Activated CD4-positive, alpha-beta T cell treated with anti-CD3 and anti-CD28 coated beads, Interleukin-10, Interleukin-2, amounts not matched to agents 100 ng/mL and 50 ng/mL, durations not matched to agents 16 hours and 8 hours (primary cell): ENCODE data around the gene ZDHHC20.
A peak's percentile ranks its signal among the peaks of the same experiment; 100 is the strongest.

Experiments
- DNase-seq: peaks from one replicate; pipeline ENCODE4 v3.0.0-alpha.2; 2020

The ZDHHC20 gene

DNA sequence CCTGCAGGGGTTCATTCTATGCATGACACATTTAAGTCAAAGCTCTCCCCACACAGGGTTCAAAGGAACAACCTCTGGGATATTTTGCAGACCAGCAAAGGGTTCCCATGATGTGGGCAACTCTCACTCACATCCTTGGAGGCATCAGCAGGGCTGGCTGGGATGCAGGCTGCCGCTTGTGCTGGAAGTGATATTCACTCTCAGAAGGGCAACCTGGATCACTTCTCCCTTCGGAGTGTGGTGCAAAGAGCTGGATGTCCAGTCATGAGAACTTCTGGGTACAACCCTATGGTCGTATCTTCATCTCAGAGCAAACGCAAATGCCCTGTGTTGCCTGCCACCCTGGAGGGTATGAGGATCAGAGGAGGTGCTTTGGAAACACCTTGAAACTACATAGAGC is 98.6 kb downstream of the ZDHHC20 start:
- DNase-seq = no peak

DNA sequence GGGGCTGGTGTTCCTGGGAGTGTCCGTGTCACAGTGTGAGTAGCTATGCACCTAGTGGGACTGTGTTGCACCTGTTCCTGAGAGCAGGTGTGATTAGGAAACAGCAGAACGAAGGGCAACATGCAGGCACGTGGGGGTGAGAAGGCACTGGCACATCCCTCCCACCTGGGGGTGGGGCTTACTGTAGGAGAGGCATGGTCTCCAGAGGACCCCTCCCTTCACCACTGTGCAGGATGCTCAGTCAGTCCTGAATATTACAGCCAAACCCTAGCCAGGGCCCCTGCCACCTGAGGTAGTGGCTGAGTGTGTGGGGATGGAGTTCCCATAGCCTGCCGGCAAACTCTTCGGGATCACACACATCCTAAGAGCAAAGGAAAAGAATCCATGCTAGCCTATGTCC is 99.2 kb downstream of the ZDHHC20 start:
- DNase-seq = no peak

DNA sequence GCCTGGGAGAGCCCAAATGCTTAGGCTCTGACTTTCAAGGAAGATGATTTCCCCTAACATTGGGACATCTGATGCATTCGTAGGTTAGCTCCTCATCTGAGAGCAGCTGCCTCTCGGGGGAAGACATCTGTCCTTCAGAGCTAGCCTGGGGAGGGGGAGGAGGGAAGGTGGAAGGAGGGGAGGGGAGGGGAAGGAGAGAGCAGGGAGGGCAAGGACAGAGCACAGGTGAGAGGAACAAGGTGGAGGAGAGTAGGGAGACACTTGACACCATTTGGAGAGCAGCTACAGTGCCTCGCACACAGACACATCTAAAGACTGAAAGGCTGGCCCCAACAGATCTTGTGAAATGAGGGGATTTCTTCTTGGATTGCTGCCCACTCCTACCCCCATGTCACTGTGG is 103.8 kb downstream of the ZDHHC20 start:
- DNase-seq = no peak

DNA sequence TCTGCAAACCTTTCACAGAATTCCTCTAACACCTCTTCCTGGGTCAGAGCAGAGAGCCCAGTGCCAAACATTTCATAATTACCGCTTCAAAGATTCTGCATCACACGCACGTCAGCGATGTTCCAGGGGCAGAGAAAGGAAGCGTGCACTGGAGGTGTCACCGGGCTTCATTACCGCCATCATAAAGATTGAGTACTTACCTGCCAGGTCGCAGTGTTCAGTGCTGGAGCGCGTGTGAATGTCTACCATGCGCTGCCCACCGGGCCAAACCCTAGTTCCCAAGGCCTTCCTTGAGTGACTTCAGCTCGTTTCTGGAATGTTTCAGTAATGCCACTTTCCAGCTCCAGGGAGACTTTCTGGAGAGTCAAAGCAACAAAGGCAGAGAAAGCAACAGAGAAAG is 104.4 kb downstream of the ZDHHC20 start:
- no peak for DNase-seq

DNA sequence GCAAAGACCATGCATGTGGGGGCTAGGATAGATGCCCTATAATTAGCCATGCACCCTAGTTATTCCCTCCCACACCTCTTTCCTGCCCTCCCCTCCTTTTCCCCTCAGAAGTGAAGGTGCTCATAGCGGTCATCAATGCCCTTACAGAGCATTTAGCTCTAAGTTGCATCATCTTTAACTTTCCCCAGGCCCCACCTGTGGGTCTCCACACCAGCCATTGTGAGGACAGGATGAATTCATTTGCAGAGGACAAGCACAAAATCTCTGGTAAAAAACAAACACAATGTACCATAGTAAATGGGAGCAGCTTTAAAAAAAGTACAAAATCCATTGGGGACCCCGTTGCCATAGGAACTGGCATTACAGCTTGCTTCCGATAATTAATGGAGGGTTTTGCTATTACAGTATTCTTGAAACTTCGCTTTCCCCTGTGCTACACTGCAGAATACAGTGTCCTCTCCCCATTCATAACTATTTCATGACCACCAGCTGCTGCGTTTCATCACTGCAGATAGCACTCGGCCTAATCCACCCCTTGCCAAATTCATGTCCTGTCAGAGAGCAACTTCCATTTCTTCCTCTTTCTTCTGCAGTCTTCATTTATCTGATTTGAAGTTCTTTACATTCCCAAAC is 110.5 kb downstream of the ZDHHC20 start:
- DNase-seq = no peak

DNA sequence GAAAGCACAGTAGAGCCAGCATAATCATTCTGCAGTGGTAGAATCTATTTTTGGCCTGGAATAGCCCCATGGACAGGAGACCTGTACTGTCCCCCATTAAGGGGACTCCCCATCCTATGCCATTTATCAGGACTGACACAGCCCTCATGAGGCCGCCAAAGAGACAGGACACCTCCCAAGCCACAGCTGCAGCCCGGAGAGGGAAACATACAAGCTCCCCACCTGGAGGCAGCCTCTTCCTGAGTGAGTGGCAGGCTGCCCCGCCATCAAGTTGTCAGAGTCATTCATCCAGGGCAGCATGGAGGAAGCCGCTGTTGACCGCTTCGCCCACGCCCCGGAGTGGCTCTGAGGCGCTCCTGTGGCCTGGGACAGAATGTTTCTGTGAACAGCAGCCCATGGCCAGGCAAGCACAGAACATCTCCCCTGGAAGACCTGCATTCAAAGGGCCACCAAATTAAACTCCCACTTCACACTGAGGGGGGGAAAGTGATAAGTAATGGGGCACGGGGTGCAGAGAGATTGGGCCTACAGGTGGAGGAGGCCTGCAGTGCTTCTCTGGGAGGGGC is 111.3 kb downstream of the ZDHHC20 start:
- no peak for DNase-seq

GRCh38 chr13:21344662-21345176 is 114.4 kb downstream of the ZDHHC20 start:
- DNase-seq = peak; percentile 57

DNA sequence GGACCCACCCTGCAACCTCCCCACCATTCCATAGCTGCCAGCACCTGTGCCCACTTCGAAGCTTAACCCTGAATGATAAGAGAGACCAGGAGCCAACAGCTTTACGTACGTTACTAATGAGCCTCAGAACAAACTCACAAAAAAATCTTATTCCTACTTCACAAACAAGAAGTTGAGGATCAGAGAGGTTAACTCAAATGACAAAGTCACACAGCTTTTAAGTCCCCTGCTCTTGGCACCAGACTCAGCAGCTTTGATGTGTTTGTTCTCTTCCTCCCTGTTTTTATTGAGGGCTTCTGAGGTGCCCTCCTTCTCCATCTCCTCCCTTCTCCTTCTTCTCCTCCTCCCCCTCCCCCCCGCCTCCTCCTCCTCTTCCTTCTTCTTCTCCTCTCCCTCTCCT is 115.4 kb downstream of the ZDHHC20 start:
- DNase-seq = no peak

- DNase-seq = no peak
These were observed 116.2 kb downstream of the ZDHHC20 start for GRCh38 chr13:21342699-21343442.

DNA sequence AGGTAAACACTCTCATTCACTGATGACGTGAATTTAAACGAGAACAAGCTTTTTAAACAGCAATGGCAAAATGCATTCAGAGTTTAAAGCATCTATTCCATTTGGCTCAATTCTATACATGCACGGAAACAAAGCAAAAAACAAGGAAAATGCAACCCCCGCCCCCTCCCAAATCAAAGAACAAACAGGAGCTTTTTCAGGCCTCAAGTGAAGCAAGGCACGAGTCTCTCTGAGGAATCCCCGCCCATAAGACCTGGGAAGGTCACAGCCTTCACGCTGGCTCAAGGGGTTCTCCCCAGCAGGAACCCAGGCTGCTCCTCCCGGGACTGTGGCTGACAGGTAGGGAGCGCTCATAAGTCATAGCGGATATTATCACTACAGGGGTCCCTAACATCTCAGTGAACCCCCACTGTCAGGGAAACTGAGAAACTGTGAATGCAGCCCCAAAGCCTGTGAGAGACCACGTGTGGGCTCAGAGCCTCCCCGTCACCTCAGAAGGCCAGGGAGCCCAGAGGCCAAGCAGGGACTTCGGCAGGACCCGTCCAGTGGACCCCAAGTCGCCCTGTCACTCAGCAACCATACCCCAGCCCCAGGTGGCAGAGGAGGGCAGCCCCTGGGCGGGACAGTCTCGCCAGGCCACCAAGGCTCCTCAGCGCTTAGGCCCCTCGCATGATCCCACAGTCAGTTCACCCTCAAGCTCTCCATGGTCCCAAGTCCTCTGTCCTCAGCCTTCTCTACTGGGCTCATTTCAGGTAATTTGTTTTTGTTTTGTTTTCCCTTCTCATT is 117.3 kb downstream of the ZDHHC20 start:
- no peak for DNase-seq

DNA sequence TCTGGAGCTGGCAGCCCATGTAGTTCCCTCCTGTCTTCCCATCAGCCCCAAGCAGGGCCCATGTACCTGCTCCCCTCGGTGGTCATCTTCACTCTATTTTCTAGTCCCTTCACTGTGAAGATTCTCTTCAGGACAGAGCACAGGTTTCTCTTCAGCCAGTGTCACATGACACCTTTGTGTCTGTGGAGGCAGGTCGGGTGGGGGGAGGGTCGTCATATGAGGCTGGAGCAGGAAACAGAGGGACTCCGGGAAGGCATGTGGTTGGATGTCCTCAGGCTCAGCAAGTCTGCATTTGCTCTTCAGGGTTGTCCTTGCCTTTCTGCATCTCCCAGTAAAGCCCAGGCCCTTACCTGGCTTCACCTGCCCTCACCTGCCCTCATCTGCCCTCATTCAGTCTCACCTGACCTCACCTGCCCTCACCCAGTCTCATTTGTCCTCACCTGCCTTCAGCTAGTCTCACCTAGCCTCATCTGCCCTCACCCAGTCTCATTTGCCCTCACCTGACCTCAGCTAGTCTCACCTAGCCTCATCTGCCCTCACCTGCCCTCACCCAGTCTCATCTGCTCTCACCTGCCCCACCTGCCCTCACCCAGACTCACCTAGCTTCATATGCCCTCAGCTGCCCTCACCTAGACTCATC is 120.3 kb downstream of the ZDHHC20 start:
- DNase-seq = no peak

DNA sequence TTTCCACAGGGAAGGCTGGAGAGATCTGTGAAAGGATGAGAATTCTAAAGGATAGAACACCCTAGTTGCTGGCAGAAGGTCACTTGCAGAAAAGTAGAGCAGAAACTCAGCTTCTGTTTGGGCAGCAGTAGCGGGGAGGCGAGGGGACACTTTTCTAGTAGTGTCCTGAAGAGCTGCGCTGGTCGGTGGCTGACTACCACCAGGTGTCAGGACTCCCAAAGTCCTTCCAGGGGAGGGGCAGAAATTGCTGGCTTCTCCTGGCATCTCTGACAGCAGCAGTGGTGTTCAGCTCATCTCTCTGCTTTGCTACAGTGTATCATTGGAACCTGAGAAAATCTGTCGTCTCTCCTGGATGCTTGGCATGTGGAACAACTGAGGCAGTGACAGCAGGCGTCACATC is 120.9 kb downstream of the ZDHHC20 start:
- DNase-seq = no peak

- DNase-seq = no peak
These were observed 122.3 kb downstream of the ZDHHC20 start for GRCh38 chr13:21336609-21337349.

GRCh38 chr13:21333186-21333585 is 125.9 kb downstream of the ZDHHC20 start:
- no peak for DNase-seq

DNA sequence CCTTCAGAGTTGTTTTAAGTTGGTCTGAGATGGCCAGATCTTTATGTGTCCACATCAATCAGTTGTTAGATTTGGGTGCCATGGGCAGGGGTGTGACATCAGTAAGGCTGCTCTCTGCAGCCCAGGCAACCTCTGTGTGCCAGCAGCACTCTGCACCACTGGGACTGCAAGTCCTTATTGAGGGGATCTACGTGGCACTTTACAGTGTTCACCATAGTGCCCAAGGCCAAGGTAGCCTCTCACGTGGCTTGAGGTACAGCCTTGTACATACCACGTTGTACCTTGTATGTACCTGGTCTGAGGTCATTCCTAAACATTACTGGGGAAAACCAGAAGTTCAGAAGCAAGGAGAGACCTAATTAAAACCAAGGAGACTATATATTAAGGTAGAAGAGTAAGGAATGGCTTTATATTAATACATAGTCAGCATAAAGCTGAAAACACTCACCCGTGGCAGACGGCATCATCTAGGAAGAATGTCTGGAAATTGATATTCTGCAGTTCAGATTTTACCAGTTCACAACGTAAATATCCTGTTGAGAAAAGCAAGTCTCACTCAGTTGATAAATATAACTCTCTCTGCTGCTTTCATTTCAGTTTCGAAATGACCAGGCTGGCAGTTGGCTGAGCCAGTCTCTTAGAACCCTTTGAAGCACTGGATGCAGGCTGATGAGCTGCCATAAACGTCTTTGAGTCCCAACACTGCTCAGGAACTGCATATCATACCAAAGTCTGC is 128.8 kb downstream of the ZDHHC20 start:
- peak; percentile 86 for DNase-seq

GRCh38 chr13:21328836-21329477 is 130.1 kb downstream of the ZDHHC20 start:
- peak; percentile 47 for DNase-seq

GRCh38 chr13:21328201-21328600 is 130.9 kb downstream of the ZDHHC20 start:
- DNase-seq = no peak

GRCh38 chr13:21326155-21327031 is 132.7 kb downstream of the ZDHHC20 start:
- no peak for DNase-seq

GRCh38 chr13:21324803-21325202 is 134.3 kb downstream of the ZDHHC20 start:
- DNase-seq = no peak

DNA sequence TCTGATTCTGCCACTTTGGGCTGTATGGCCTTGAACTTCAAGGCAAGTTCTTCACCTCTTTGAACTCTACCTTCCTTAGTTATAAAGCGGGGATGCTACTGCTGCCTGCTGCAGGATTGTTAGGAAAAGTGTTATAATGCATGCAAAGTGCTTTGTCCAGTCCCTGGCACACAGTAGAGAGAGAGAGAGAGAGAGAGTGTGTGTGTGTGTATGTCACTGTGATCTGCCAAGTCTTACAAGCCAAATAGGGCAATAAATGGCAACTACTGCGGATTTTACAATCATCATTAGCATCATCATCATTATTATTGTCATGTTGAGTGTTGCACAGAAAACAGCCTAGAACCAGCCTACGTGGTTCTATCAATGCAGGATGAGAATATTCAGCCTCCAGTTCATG is 136.1 kb downstream of the ZDHHC20 start:
- no peak for DNase-seq
